Right lobe of liver (tissue), 4 donors: ENCODE measurements around the gene HORMAD2.

Source experiments
- POLR2A ChIP-seq: fragments of 450-650 bp; IDR thresholded peaks from one replicate; pipeline ENCODE4 v1.6.1; 2017; ENCODE audit warnings: antibody characterized with exemption, mild to moderate bottlenecking
- TF ChIP-seq, protein P1 (sequence below), 4 donors: fragments of 200-600 bp in 3 of 4; fragments of 450-650 bp in 1 of 4; IDR thresholded peaks; one replicate each; pipeline versions ENCODE4 v1.5.1 to v1.8.0; 2016 to 2022; ENCODE audit warnings: antibody characterized with exemption in 4 of 4, mild to moderate bottlenecking in 2 of 4
- donor health status: DM: no; HTN: no; CAD: no.
- donor health status: DM: no; HTN: no; CAD: no.
- donor health status: DM: no; HTN: yes; CAD: no.

GRCh38 chr22:30219668-30220278, 139.5 kb downstream of the HORMAD2 start:
- TF ChIP-seq, protein P1, sequence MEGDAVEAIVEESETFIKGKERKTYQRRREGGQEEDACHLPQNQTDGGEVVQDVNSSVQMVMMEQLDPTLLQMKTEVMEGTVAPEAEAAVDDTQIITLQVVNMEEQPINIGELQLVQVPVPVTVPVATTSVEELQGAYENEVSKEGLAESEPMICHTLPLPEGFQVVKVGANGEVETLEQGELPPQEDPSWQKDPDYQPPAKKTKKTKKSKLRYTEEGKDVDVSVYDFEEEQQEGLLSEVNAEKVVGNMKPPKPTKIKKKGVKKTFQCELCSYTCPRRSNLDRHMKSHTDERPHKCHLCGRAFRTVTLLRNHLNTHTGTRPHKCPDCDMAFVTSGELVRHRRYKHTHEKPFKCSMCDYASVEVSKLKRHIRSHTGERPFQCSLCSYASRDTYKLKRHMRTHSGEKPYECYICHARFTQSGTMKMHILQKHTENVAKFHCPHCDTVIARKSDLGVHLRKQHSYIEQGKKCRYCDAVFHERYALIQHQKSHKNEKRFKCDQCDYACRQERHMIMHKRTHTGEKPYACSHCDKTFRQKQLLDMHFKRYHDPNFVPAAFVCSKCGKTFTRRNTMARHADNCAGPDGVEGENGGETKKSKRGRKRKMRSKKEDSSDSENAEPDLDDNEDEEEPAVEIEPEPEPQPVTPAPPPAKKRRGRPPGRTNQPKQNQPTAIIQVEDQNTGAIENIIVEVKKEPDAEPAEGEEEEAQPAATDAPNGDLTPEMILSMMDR (IDR thresholded peaks at IDR 0.05): no peak
- no peak for TF ChIP-seq POLR2A
